Activated naive CD4-positive, alpha-beta T cell treated with anti-CD3 and anti-CD28 coated beads, Interleukin-2, amount 50 U/mL, for 24 hours (primary cell): ENCODE results near the gene LONP2.
A peak's percentile ranks its signal among the peaks of the same experiment; 100 is the strongest.

Source experiments
- H3K27ac Mint-ChIP-seq: one replicate; pipeline ENCODE4 v1.8.0; 2021; ENCODE audit warnings: mild to moderate bottlenecking, mixed read lengths
- H3K27me3 Mint-ChIP-seq: one replicate; pipeline ENCODE4 v1.8.0; 2021; ENCODE audit warnings: mixed read lengths
- H3K36me3 Mint-ChIP-seq: one replicate; pipeline ENCODE4 v1.8.0; 2021; ENCODE audit warnings: mixed read lengths
- H3K4me1 Mint-ChIP-seq: one replicate; pipeline ENCODE4 v1.8.0; 2021; ENCODE audit warnings: mixed read lengths
- H3K4me3 Mint-ChIP-seq: one replicate; pipeline ENCODE4 v1.8.0; 2021; ENCODE audit warnings: mild to moderate bottlenecking, mixed read lengths
- H3K9me3 Mint-ChIP-seq: one replicate; pipeline ENCODE4 v1.8.0; 2021; ENCODE audit warnings: mixed read lengths

LONP2 gene

GRCh38 chr16:48262631-48263030, 18.5 kb downstream of the LONP2 start:
- no peak overlapping the region for H3K27ac Mint-ChIP-seq
- H3K27me3 Mint-ChIP-seq: no peaks in the 10 kb centered on the region
- peaks cover 36% of the 10 kb centered on the region for H3K36me3 Mint-ChIP-seq
- peaks cover 19% of the 10 kb centered on the region for H3K4me1 Mint-ChIP-seq
- no peaks in the 10 kb centered on the region for H3K9me3 Mint-ChIP-seq
- H3K4me3 Mint-ChIP-seq: no peak overlapping the region

- Mint-ChIP-seq H3K9me3 (no peaks in the 10 kb centered on the region), H3K4me3 (no peak overlapping the region), H3K4me1 (peaks cover 12% of the 10 kb centered on the region), H3K36me3 (peaks cover 15% of the 10 kb centered on the region), H3K27ac (peak overlapping the region; percentile 86), H3K27me3 (no peaks in the 10 kb centered on the region)
These were observed 24.9 kb downstream of the LONP2 start for GRCh38 chr16:48269011-48269410.

- H3K4me1 Mint-ChIP-seq: peaks cover 7% of the 10 kb centered on the region
- no peak overlapping the region for H3K27ac Mint-ChIP-seq
- H3K9me3 Mint-ChIP-seq: no peaks in the 10 kb centered on the region
- H3K4me3 Mint-ChIP-seq: no peak overlapping the region
- H3K27me3 Mint-ChIP-seq: no peaks in the 10 kb centered on the region
- peaks cover 9% of the 10 kb centered on the region for H3K36me3 Mint-ChIP-seq
These were observed 27.6 kb downstream of the LONP2 start for GRCh38 chr16:48271728-48272127.

GRCh38 chr16:48272837-48273421, 28.8 kb downstream of the LONP2 start:
- no peaks in the 10 kb centered on the region for H3K27me3 Mint-ChIP-seq
- no peaks in the 10 kb centered on the region for H3K9me3 Mint-ChIP-seq
- no peak overlapping the region for H3K4me3 Mint-ChIP-seq
- H3K4me1 Mint-ChIP-seq: peaks cover 15% of the 10 kb centered on the region
- peaks cover 16% of the 10 kb centered on the region for H3K36me3 Mint-ChIP-seq
- H3K27ac Mint-ChIP-seq: no peak overlapping the region

- H3K36me3 Mint-ChIP-seq: peaks cover 25% of the 10 kb centered on the region
These were observed 30.4 kb downstream of the LONP2 start for GRCh38 chr16:48274476-48274875.

GRCh38 chr16:48276102-48276501, 32.0 kb downstream of the LONP2 start:
- peaks cover 30% of the 10 kb centered on the region for H3K36me3 Mint-ChIP-seq
- no peak overlapping the region for H3K4me3 Mint-ChIP-seq
- H3K4me1 Mint-ChIP-seq: peaks cover 21% of the 10 kb centered on the region
- H3K9me3 Mint-ChIP-seq: no peaks in the 10 kb centered on the region
- no peak overlapping the region for H3K27ac Mint-ChIP-seq
- no peaks in the 10 kb centered on the region for H3K27me3 Mint-ChIP-seq

More at GRCh38 chr16:48274476-48274875, 30.4 kb downstream of the LONP2 start:
- Mint-ChIP-seq H3K4me1 (peaks cover 21% of the 10 kb centered on the region), H3K4me3 (no peak overlapping the region), H3K27me3 (no peaks in the 10 kb centered on the region), H3K9me3 (no peaks in the 10 kb centered on the region), H3K27ac (no peak overlapping the region)

GRCh38 chr16:48277158-48277557, 33.1 kb downstream of the LONP2 start:
- no peak overlapping the region for H3K27ac Mint-ChIP-seq
- H3K9me3 Mint-ChIP-seq: no peaks in the 10 kb centered on the region
- no peaks in the 10 kb centered on the region for H3K27me3 Mint-ChIP-seq
- no peak overlapping the region for H3K4me3 Mint-ChIP-seq
- H3K4me1 Mint-ChIP-seq: peaks cover 21% of the 10 kb centered on the region
- H3K36me3 Mint-ChIP-seq: peaks cover 28% of the 10 kb centered on the region

GRCh38 chr16:48279199-48279598, 35.1 kb downstream of the LONP2 start:
- Mint-ChIP-seq H3K27ac (no peak overlapping the region), H3K27me3 (no peaks in the 10 kb centered on the region), H3K9me3 (no peaks in the 10 kb centered on the region), H3K4me1 (peaks cover 31% of the 10 kb centered on the region), H3K4me3 (no peak overlapping the region), H3K36me3 (peaks cover 35% of the 10 kb centered on the region)

GRCh38 chr16:48280546-48280945, 36.4 kb downstream of the LONP2 start:
- Mint-ChIP-seq H3K9me3 (no peaks in the 10 kb centered on the region), H3K4me1 (peaks cover 34% of the 10 kb centered on the region), H3K4me3 (no peak overlapping the region), H3K27ac (no peak overlapping the region), H3K36me3 (peaks cover 44% of the 10 kb centered on the region), H3K27me3 (no peaks in the 10 kb centered on the region)

GRCh38 chr16:48282636-48283263, 38.6 kb downstream of the LONP2 start:
- H3K36me3 Mint-ChIP-seq: peaks cover 56% of the 10 kb centered on the region

GRCh38 chr16:48284772-48285409, 40.8 kb downstream of the LONP2 start:
- no peaks in the 10 kb centered on the region for H3K27me3 Mint-ChIP-seq
- peaks cover 17% of the 10 kb centered on the region for H3K4me1 Mint-ChIP-seq
- peaks cover 46% of the 10 kb centered on the region for H3K36me3 Mint-ChIP-seq
- no peak overlapping the region for H3K27ac Mint-ChIP-seq
- no peak overlapping the region for H3K4me3 Mint-ChIP-seq
- H3K9me3 Mint-ChIP-seq: no peaks in the 10 kb centered on the region

More at GRCh38 chr16:48282636-48283263, 38.6 kb downstream of the LONP2 start:
- no peaks in the 10 kb centered on the region for H3K27me3 Mint-ChIP-seq
- no peak overlapping the region for H3K4me3 Mint-ChIP-seq
- no peaks in the 10 kb centered on the region for H3K9me3 Mint-ChIP-seq
- H3K27ac Mint-ChIP-seq: peak overlapping the region; percentile 3
- peaks cover 28% of the 10 kb centered on the region for H3K4me1 Mint-ChIP-seq

- H3K4me3 Mint-ChIP-seq: no peak overlapping the region
- H3K4me1 Mint-ChIP-seq: peaks cover 20% of the 10 kb centered on the region
- H3K36me3 Mint-ChIP-seq: peaks cover 44% of the 10 kb centered on the region
- no peaks in the 10 kb centered on the region for H3K27me3 Mint-ChIP-seq
- no peak overlapping the region for H3K27ac Mint-ChIP-seq
- no peaks in the 10 kb centered on the region for H3K9me3 Mint-ChIP-seq
These were observed 43.1 kb downstream of the LONP2 start for GRCh38 chr16:48287239-48287638.

- Mint-ChIP-seq H3K4me3 (no peak overlapping the region), H3K27me3 (no peaks in the 10 kb centered on the region), H3K4me1 (peaks cover 8% of the 10 kb centered on the region), H3K9me3 (no peaks in the 10 kb centered on the region), H3K36me3 (peaks cover 24% of the 10 kb centered on the region), H3K27ac (peak overlapping the region; percentile 78)
These were observed 47.2 kb downstream of the LONP2 start for GRCh38 chr16:48291303-48291702.

- Mint-ChIP-seq H3K36me3 (peaks cover 21% of the 10 kb centered on the region), H3K9me3 (no peaks in the 10 kb centered on the region), H3K4me3 (no peak overlapping the region), H3K4me1 (peaks cover 8% of the 10 kb centered on the region), H3K27me3 (no peaks in the 10 kb centered on the region), H3K27ac (no peak overlapping the region)
These were observed 47.7 kb downstream of the LONP2 start for GRCh38 chr16:48291754-48292153.

GRCh38 chr16:48292452-48292851, 48.4 kb downstream of the LONP2 start:
- Mint-ChIP-seq H3K9me3 (no peaks in the 10 kb centered on the region), H3K36me3 (peaks cover 14% of the 10 kb centered on the region), H3K27me3 (no peaks in the 10 kb centered on the region), H3K4me3 (no peak overlapping the region), H3K4me1 (peaks cover 8% of the 10 kb centered on the region), H3K27ac (no peak overlapping the region)

- Mint-ChIP-seq H3K4me3 (no peak overlapping the region), H3K27ac (peak overlapping the region; percentile 41), H3K36me3 (peaks cover 16% of the 10 kb centered on the region), H3K9me3 (no peaks in the 10 kb centered on the region), H3K27me3 (no peaks in the 10 kb centered on the region), H3K4me1 (peaks cover 8% of the 10 kb centered on the region)
These were observed 50.6 kb downstream of the LONP2 start for GRCh38 chr16:48294724-48295123.
